Skeletal muscle tissue (tissue), 4 donors: Measurements from ENCODE around the gene FAM228A. TPM values are rescaled to one million over a fixed set of nuclear protein-coding genes. Genes with fewer than 3 reads are reported as not detected.

Experiments
- H3K27ac ChIP-seq: one replicate; pipeline ENCODE4 v1.7.0; 2013; ENCODE audit warnings: mild to moderate bottlenecking, low read depth, low read length, inconsistent platforms
- H3K27me3 ChIP-seq, 3 donors: one replicate each; pipeline ENCODE4 v1.7.0; 2013; ENCODE audit warnings: low read length in 3 of 3; ENCODE audit not compliant: control insufficient read depth in 3 of 3, insufficient read depth in 3 of 3
- H3K36me3 ChIP-seq, 3 donors: one replicate each; pipeline ENCODE4 v1.7.0; 2013; ENCODE audit warnings: low read length in 3 of 3; ENCODE audit not compliant: control insufficient read depth in 3 of 3, insufficient read depth in 3 of 3
- H3K4me1 ChIP-seq, 3 donors: one replicate each; pipeline ENCODE4 v1.7.0; 2013; ENCODE audit warnings: low read length in 3 of 3, mild to moderate bottlenecking in 3 of 3; ENCODE audit not compliant: control insufficient read depth in 3 of 3, insufficient read depth in 3 of 3
- H3K4me3 ChIP-seq, 3 donors: one replicate each; pipeline ENCODE4 v1.7.0; 2013; ENCODE audit warnings: low read length in 3 of 3
- H3K9ac ChIP-seq, 3 donors: one replicate each; pipeline ENCODE4 v1.7.0; 2013; ENCODE audit warnings: low read length in 3 of 3, mild to moderate bottlenecking in 3 of 3, moderate library complexity in 2 of 3, low read depth in 1 of 3
- H3K9me3 ChIP-seq, 3 donors: one replicate each; pipeline ENCODE4 v1.7.0; 2013; ENCODE audit warnings: low read length in 3 of 3; ENCODE audit not compliant: control insufficient read depth in 3 of 3
- total RNA-seq: library from RNA; depleted of rRNA; stranded (reverse); fragments of >200 nt; gene quantifications from one replicate; pipeline ENCODE4 v1.2.3, GENCODE V29; 2014
- donor health status: Osteomylitis.

Gene FAM228A
- total RNA-seq, 1 donor from 2014 or later, result 0.52 TPM

DNA sequence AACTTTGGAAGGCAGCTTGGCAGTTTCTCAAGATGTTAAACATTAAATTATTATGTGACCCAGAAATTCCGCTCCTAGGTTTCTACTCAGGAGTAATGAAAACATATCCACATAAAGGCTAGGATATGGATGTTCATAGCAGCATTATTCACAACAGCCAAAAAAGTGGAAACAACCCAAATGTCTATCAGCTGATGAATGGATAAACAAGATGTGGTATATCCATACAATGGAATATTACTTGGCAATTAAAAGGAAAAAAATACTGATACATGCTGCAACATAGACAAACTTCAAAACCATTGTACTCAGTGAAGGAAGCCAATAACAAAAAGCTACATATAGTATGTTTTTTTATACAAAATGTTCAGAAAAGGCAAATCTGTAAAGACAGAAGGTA, 12.4 kb upstream of the FAM228A start:
- H3K4me1 ChIP-seq, result no peaks in the 10 kb centered on the region
- no peak overlapping the region for H3K27ac ChIP-seq
- peaks cover 0 to 5% (median 3%) of the 10 kb centered on the region in 3 donors for H3K36me3 ChIP-seq
- no peak overlapping the region for H3K9ac ChIP-seq
- no peaks in the 10 kb centered on the region for H3K27me3 ChIP-seq
- no peaks in the 10 kb centered on the region for H3K9me3 ChIP-seq
- H3K4me3 ChIP-seq, result no peak overlapping the region

GRCh38 chr2:24163186-24163585, 11.7 kb upstream of the FAM228A start:
- Histone ChIP-seq H3K36me3 (peaks cover 0 to 5% (median 3%) of the 10 kb centered on the region in 3 donors), H3K4me1 (no peaks in the 10 kb centered on the region), H3K27ac (no peak overlapping the region), H3K4me3 (no peak overlapping the region), H3K27me3 (no peaks in the 10 kb centered on the region), H3K9ac (no peak overlapping the region), H3K9me3 (no peaks in the 10 kb centered on the region)

DNA sequence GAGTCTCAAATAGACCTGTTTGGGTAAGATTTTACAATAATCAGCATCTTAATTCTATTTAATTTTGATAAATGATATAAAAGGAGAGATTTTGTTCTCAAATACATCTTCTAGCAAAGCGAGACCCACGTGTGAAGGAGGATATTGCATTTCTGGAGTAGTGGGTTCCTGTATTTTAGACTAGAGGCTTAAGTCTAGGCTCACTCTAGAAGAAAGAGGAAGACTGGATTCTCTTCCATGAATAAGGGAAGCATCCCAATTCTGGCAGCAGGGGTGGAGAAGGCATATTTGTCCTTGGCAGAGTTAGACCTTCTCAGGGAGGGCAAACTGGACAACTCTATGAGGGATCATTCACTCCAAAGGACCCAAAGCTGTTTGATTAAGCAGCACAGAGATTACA, 11.3 kb upstream of the FAM228A start:
- H3K36me3 ChIP-seq, result peaks cover 0 to 5% (median 3%) of the 10 kb centered on the region in 3 donors
- H3K9ac ChIP-seq, result no peak overlapping the region
- no peaks in the 10 kb centered on the region for H3K27me3 ChIP-seq
- H3K9me3 ChIP-seq, result no peaks in the 10 kb centered on the region
- no peak overlapping the region for H3K27ac ChIP-seq
- no peak overlapping the region for H3K4me3 ChIP-seq
- H3K4me1 ChIP-seq, result no peaks in the 10 kb centered on the region

DNA sequence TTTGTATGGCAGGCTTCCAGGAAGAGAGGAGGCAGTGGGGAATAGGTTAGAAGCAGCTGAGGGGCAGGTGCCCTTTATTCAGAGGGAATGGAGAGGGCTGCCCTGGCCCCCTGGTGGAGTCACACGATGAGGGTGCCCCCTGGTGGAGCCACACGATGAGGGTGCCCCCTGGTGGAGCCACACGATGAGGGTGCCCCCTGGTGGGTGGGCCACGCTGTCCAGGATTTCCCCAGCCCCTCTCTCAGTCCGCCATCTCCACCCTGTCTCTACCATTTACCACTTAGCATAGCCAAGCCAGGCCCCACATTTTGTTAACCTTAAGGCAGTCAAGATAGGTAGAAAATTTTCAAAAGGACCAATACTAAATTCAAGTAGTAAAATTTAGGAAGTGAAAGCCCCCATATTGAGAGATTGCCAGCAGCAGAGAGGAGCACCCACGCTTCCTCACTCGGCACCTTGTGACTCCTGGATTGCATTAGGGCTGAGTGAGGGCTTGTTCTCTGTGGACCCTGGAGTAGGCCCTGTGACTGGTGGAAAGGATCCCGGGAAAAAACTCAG, 10.4 kb upstream of the FAM228A start:
- Histone ChIP-seq H3K4me3 (no peak overlapping the region), H3K9me3 (no peaks in the 10 kb centered on the region), H3K36me3 (peaks cover 3 to 5% (median 4%) of the 10 kb centered on the region in 3 donors), H3K9ac (no peak overlapping the region), H3K4me1 (no peaks in the 10 kb centered on the region), H3K27ac (no peak overlapping the region), H3K27me3 (no peaks in the 10 kb centered on the region)

GRCh38 chr2:24169023-24169422, 5.8 kb upstream of the FAM228A start:
- H3K4me1 ChIP-seq, result no peaks in the 10 kb centered on the region
- peaks cover 0 to 4% (median 0%) of the 10 kb centered on the region in 3 donors for H3K36me3 ChIP-seq
- no peak overlapping the region for H3K4me3 ChIP-seq
- peaks cover 0 to 3% (median 0%) of the 10 kb centered on the region in 3 donors for H3K27me3 ChIP-seq
- no peak overlapping the region for H3K27ac ChIP-seq
- H3K9me3 ChIP-seq, result no peaks in the 10 kb centered on the region
- H3K9ac ChIP-seq, result no peak overlapping the region

- no peak overlapping the region for H3K4me3 ChIP-seq
- H3K27ac ChIP-seq, result no peak overlapping the region
- peaks cover 0 to 3% (median 0%) of the 10 kb centered on the region in 3 donors for H3K27me3 ChIP-seq
- no peaks in the 10 kb centered on the region for H3K4me1 ChIP-seq
- no peaks in the 10 kb centered on the region for H3K9me3 ChIP-seq
- no peaks in the 10 kb centered on the region for H3K36me3 ChIP-seq
- no peak overlapping the region for H3K9ac ChIP-seq
Measured at GRCh38 chr2:24175631-24176187, 856 bp downstream of the FAM228A start.

- H3K4me3 ChIP-seq, result no peak overlapping the region
- no peaks in the 10 kb centered on the region for H3K4me1 ChIP-seq
- peaks cover 0 to 3% (median 0%) of the 10 kb centered on the region in 3 donors for H3K27me3 ChIP-seq
- H3K9me3 ChIP-seq, result no peaks in the 10 kb centered on the region
- H3K9ac ChIP-seq, result no peak overlapping the region
- H3K27ac ChIP-seq, result no peak overlapping the region
- H3K36me3 ChIP-seq, result no peaks in the 10 kb centered on the region
Measured at GRCh38 chr2:24176326-24176725, 1.5 kb downstream of the FAM228A start.

GRCh38 chr2:24179683-24180082, 4.8 kb downstream of the FAM228A start:
- Histone ChIP-seq H3K4me3 (no peak overlapping the region), H3K36me3 (no peaks in the 10 kb centered on the region), H3K9ac (no peak overlapping the region), H3K4me1 (no peaks in the 10 kb centered on the region), H3K27me3 (no peaks in the 10 kb centered on the region), H3K27ac (no peak overlapping the region), H3K9me3 (no peaks in the 10 kb centered on the region)

GRCh38 chr2:24181849-24182248, 7.0 kb downstream of the FAM228A start:
- no peaks in the 10 kb centered on the region for H3K27me3 ChIP-seq

DNA sequence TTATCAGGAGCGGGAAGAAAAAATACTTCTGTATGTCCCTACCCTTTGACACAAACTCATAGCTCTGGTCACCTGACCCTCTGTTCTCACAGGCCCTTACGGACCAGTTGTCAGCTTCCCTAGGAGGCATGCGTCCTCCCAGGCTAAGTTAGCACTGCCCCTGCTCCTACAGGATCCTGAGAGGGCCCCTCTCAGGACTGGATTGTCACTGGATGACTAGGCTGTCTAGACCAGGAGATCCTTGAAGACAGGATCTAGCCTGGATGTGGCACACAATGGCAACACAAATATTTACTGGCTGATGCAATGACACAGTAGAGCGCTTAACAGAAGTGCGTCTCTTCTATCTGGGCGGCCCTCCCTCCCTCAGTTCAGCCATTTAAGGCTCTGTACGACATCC, 7.7 kb downstream of the FAM228A start:
- Histone ChIP-seq H3K9me3 (no peaks in the 10 kb centered on the region), H3K36me3 (no peaks in the 10 kb centered on the region), H3K4me3 (no peak overlapping the region)

More at GRCh38 chr2:24181849-24182248, 7.0 kb downstream of the FAM228A start:
- Histone ChIP-seq H3K4me1 (no peaks in the 10 kb centered on the region), H3K9ac (no peak overlapping the region), H3K27ac (no peak overlapping the region), H3K4me3 (no peak overlapping the region), H3K36me3 (no peaks in the 10 kb centered on the region), H3K9me3 (no peaks in the 10 kb centered on the region)

More for the DNA sequence above, 7.7 kb downstream of the FAM228A start:
- Histone ChIP-seq H3K9ac (no peak overlapping the region), H3K27me3 (no peaks in the 10 kb centered on the region), H3K4me1 (no peaks in the 10 kb centered on the region), H3K27ac (no peak overlapping the region)
